OCI-LY1 (cell line): ENCODE results near the gene FBXO15.

Source experiments
- H2AFZ ChIP-seq: fragments of 200-600 bp; sonication (generic), shearing (Covaris generic); 2 replicates; pipeline ENCODE4 v1.6.0; 2014; ENCODE audit warnings: antibody characterized with exemption, mild to moderate bottlenecking, low read length
- H3F3A ChIP-seq: fragments of 200-600 bp; sonication (generic), shearing (Covaris generic); 2 replicates; pipeline ENCODE4 v1.6.0; 2014; ENCODE audit warnings: mild to moderate bottlenecking, antibody characterized with exemption, low read length, moderate library complexity; ENCODE audit not compliant: insufficient read depth
- H3K27ac ChIP-seq: fragments of 200-600 bp; sonication (generic); 2 replicates; pipeline ENCODE4 v1.5.1; 2014; ENCODE audit warnings: low read length, mixed run types, mild to moderate bottlenecking, low read depth; ENCODE audit not compliant: poor library complexity, severe bottlenecking
- H3K27me3 ChIP-seq: fragments of 200-600 bp; sonication (generic); 2 replicates; pipeline ENCODE4 v1.6.0; 2014; ENCODE audit warnings: antibody characterized with exemption, mild to moderate bottlenecking, low read length, moderate library complexity; ENCODE audit not compliant: insufficient read depth
- H3K36me3 ChIP-seq: fragments of 200-600 bp; sonication (generic); 2 replicates; pipeline ENCODE4 v1.6.1; 2014; ENCODE audit warnings: mild to moderate bottlenecking, antibody characterized with exemption, low read length, moderate library complexity, mixed read lengths; ENCODE audit not compliant: insufficient read depth
- H3K4me1 ChIP-seq: fragments of 200-600 bp; sonication (generic); 2 replicates; pipeline ENCODE4 v1.5.1; 2014; ENCODE audit warnings: mild to moderate bottlenecking, low read length, moderate library complexity; ENCODE audit not compliant: insufficient read depth, severe bottlenecking
- H3K4me2 ChIP-seq: fragments of 200-600 bp; sonication (generic), shearing (Covaris generic); 2 replicates; pipeline ENCODE4 v1.6.1; 2014; ENCODE audit warnings: low read length
- H3K4me3 ChIP-seq: fragments of 200-600 bp; sonication (generic); 2 replicates; pipeline ENCODE4 v1.5.1; 2014; ENCODE audit warnings: low read length, low read depth, mild to moderate bottlenecking, mixed read lengths; ENCODE audit not compliant: poor library complexity, severe bottlenecking
- H3K79me2 ChIP-seq: fragments of 200-600 bp; shearing (Covaris generic); 2 replicates; pipeline ENCODE4 v1.6.1; 2016; ENCODE audit warnings: mixed run types, low read length, mixed read lengths; ENCODE audit not compliant: insufficient read depth
- H3K9ac ChIP-seq: fragments of 200-600 bp; sonication (generic), shearing (Covaris generic); 2 replicates; pipeline ENCODE4 v1.6.1; 2014; ENCODE audit warnings: mild to moderate bottlenecking, low read length, mixed read lengths
- H3K9me2 ChIP-seq: fragments of 200-600 bp; sonication (generic), shearing (Covaris generic); 2 replicates; pipeline ENCODE4 v1.6.1; 2014; ENCODE audit warnings: low read depth, mild to moderate bottlenecking, low read length, mixed read lengths
- H3K9me3 ChIP-seq: fragments of 200-600 bp; shearing (Covaris generic); 2 replicates; pipeline ENCODE4 v1.6.1; 2014; ENCODE audit warnings: low read length, mixed read lengths
- H4K20me1 ChIP-seq: fragments of 200-600 bp; sonication (generic), shearing (Covaris generic); 2 replicates; pipeline ENCODE4 v1.6.0; 2016; ENCODE audit warnings: mild to moderate bottlenecking, low read length; ENCODE audit not compliant: insufficient read depth
- EZH2 ChIP-seq: fragments of 200-600 bp; sonication (generic), shearing (Covaris generic); IDR thresholded peaks from 2 replicates; pipeline ENCODE4 v1.8.0; 2017; ENCODE audit warnings: borderline replicate concordance, mixed run types, mild to moderate bottlenecking, antibody characterized with exemption, low read length, moderate library complexity, mixed read lengths
- TF ChIP-seq, protein P1 (sequence below): fragments of 200-600 bp; sonication (generic), shearing (Covaris generic); IDR thresholded peaks from 2 replicates; pipeline ENCODE4 v1.5.1; 2017; ENCODE audit warnings: mild to moderate bottlenecking, antibody characterized with exemption, low read length, moderate library complexity, mixed read lengths

The FBXO15 gene

DNA sequence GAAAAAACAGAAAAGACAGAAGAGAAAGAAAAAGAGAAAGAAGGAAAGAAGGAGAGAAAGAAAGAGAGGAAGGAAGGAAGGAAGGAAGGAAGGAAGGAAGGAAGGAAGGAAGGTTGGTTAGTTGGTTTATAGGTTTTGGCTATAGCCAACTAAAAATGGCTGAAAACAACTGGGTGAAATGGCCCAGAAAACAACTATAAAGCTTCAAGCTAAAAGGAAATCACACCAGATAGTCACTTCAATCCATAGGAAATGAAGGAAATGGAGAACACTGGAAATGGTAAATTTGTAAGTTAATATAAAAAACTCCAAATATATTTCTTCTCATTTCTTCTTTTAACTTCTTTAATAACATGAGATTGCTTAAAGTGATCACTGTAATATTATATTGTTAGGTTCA lies 118.5 kb downstream of the FBXO15 start:
- TF ChIP-seq EZH2, result no peak
- TF ChIP-seq, protein P1, sequence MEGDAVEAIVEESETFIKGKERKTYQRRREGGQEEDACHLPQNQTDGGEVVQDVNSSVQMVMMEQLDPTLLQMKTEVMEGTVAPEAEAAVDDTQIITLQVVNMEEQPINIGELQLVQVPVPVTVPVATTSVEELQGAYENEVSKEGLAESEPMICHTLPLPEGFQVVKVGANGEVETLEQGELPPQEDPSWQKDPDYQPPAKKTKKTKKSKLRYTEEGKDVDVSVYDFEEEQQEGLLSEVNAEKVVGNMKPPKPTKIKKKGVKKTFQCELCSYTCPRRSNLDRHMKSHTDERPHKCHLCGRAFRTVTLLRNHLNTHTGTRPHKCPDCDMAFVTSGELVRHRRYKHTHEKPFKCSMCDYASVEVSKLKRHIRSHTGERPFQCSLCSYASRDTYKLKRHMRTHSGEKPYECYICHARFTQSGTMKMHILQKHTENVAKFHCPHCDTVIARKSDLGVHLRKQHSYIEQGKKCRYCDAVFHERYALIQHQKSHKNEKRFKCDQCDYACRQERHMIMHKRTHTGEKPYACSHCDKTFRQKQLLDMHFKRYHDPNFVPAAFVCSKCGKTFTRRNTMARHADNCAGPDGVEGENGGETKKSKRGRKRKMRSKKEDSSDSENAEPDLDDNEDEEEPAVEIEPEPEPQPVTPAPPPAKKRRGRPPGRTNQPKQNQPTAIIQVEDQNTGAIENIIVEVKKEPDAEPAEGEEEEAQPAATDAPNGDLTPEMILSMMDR, result no peak

More for the DNA sequence above, 118.5 kb downstream of the FBXO15 start:
- H3K9me2 ChIP-seq, result no peaks in the 10 kb centered on the region
- no peak overlapping the region for H2AFZ ChIP-seq
- H4K20me1 ChIP-seq, result no peaks in the 10 kb centered on the region
- no peak overlapping the region for H3K4me2 ChIP-seq
- no peaks in the 10 kb centered on the region for H3K79me2 ChIP-seq
- H3K27me3 ChIP-seq, result no peaks in the 10 kb centered on the region
- H3K4me1 ChIP-seq, result no peaks in the 10 kb centered on the region
- no peak overlapping the region for H3K9ac ChIP-seq
- no peaks in the 10 kb centered on the region for H3F3A ChIP-seq
- H3K27ac ChIP-seq, result no peak overlapping the region
- no peaks in the 10 kb centered on the region for H3K9me3 ChIP-seq
- no peaks in the 10 kb centered on the region for H3K36me3 ChIP-seq
- no peak overlapping the region for H3K4me3 ChIP-seq
